GM19240 (cell line): Measurements from ENCODE around the gene WEE1.
"Not testable (repeated sequence)": the region's sequence is repeated elsewhere in the genome, so short reads cannot be mapped to it uniquely, and the experiment has no call there.

Experiments
- DNase-seq: peaks from one replicate; pipeline ENCODE4 v3.0.0; 2011; ENCODE audit warnings: low spot score; ENCODE audit not compliant: insufficient read length

The WEE1 gene

GRCh38 chr11:9573052-9573774, at the start of gene WEE1:
Gene WEE1, plus strand, starts transcription at chr11:9573670. Its CDS starts 264 bp downstream, at chr11:9573934.
- peak; percentile 82 for DNase-seq

- no peak for DNase-seq
Measured at GRCh38 chr11:9524001-9524400, 49.5 kb upstream of the WEE1 start.

- DNase-seq, result no peak
Measured at GRCh38 chr11:9525116-9525515, 48.4 kb upstream of the WEE1 start.

GRCh38 chr11:9527481-9528135, 45.9 kb upstream of the WEE1 start:
- no peak for DNase-seq

- no peak for DNase-seq
Measured at GRCh38 chr11:9528136-9528501, 45.4 kb upstream of the WEE1 start.

GRCh38 chr11:9528573-9529333, 44.7 kb upstream of the WEE1 start:
- DNase-seq, result no peak

- DNase-seq, result no peak
Measured at GRCh38 chr11:9529334-9529650, 44.2 kb upstream of the WEE1 start.

- no peak for DNase-seq
Measured at GRCh38 chr11:9530020-9530621, 43.3 kb upstream of the WEE1 start.

- no peak for DNase-seq
Measured at GRCh38 chr11:9530901-9531625, 42.4 kb upstream of the WEE1 start.

- no peak for DNase-seq
Measured at GRCh38 chr11:9533058-9533457, 40.4 kb upstream of the WEE1 start.

- no peak for DNase-seq
Measured at GRCh38 chr11:9533736-9534473, 39.6 kb upstream of the WEE1 start.

- peak; percentile 55 for DNase-seq
Measured at GRCh38 chr11:9535189-9535781, 38.2 kb upstream of the WEE1 start.

GRCh38 chr11:9538548-9538947, 34.9 kb upstream of the WEE1 start:
- DNase-seq, result no peak

- not testable (repeated sequence) for DNase-seq
Measured at GRCh38 chr11:9549216-9549615, 24.3 kb upstream of the WEE1 start.

- DNase-seq, result no peak
Measured at GRCh38 chr11:9550191-9550628, 23.3 kb upstream of the WEE1 start.

- no peak for DNase-seq
Measured at GRCh38 chr11:9561279-9561982, 12.0 kb upstream of the WEE1 start.

- no peak for DNase-seq
Measured at GRCh38 chr11:9562716-9563115, 10.8 kb upstream of the WEE1 start.

GRCh38 chr11:9563196-9563730, 10.2 kb upstream of the WEE1 start:
- no peak for DNase-seq

GRCh38 chr11:9565822-9566560, 7.5 kb upstream of the WEE1 start:
- DNase-seq, result no peak
